HUES6 (cell line): Measurements from ENCODE around the gene SDK2.

Experiments
- H3K27ac ChIP-seq: 2 replicates; pipeline ENCODE4 v1.7.0; 2013; ENCODE audit warnings: low read depth, mild to moderate bottlenecking, low read length, inconsistent platforms
- H3K27me3 ChIP-seq: 2 replicates; pipeline ENCODE4 v1.6.1; 2013; ENCODE audit warnings: low read length; ENCODE audit not compliant: control insufficient read depth, insufficient read depth
- H3K36me3 ChIP-seq: 2 replicates; pipeline ENCODE4 v1.6.1; 2013; ENCODE audit warnings: low read length; ENCODE audit not compliant: control insufficient read depth, insufficient read depth
- H3K4me1 ChIP-seq: 2 replicates; pipeline ENCODE4 v1.6.1; 2013; ENCODE audit warnings: low read length; ENCODE audit not compliant: control insufficient read depth, insufficient read depth
- H3K4me3 ChIP-seq: 2 replicates; pipeline ENCODE4 v1.5.1; 2013; ENCODE audit warnings: low read depth, low read length
- H3K9ac ChIP-seq: one replicate; pipeline ENCODE4 v1.6.1; 2013; ENCODE audit warnings: mild to moderate bottlenecking, low read length
- H3K9me3 ChIP-seq: 2 replicates; pipeline ENCODE4 v1.6.1; 2013; ENCODE audit warnings: low read depth, low read length; ENCODE audit not compliant: control insufficient read depth, insufficient read depth

SDK2 gene

GRCh38 chr17:73359352-73359751 lies 284.9 kb downstream of the SDK2 start:
- Histone ChIP-seq H3K27ac (no peak overlapping the region), H3K36me3 (no peaks in the 10 kb centered on the region), H3K9me3 (no peaks in the 10 kb centered on the region), H3K9ac (no peak overlapping the region), H3K27me3 (no peaks in the 10 kb centered on the region), H3K4me1 (peaks cover 45% of the 10 kb centered on the region), H3K4me3 (no peak overlapping the region)

- no peaks in the 10 kb centered on the region for H3K27me3 ChIP-seq
- H3K4me3 ChIP-seq, result no peak overlapping the region
- H3K36me3 ChIP-seq, result no peaks in the 10 kb centered on the region
- no peak overlapping the region for H3K27ac ChIP-seq
- H3K9me3 ChIP-seq, result no peaks in the 10 kb centered on the region
- no peak overlapping the region for H3K9ac ChIP-seq
- H3K4me1 ChIP-seq, result peaks cover 40% of the 10 kb centered on the region
Measured at GRCh38 chr17:73358668-73359067, 285.6 kb downstream of the SDK2 start.

- Histone ChIP-seq H3K4me1 (peaks cover 37% of the 10 kb centered on the region), H3K27ac (no peak overlapping the region), H3K36me3 (no peaks in the 10 kb centered on the region), H3K9me3 (no peaks in the 10 kb centered on the region), H3K27me3 (no peaks in the 10 kb centered on the region), H3K4me3 (no peak overlapping the region), H3K9ac (no peak overlapping the region)
Measured at GRCh38 chr17:73357981-73358380, 286.3 kb downstream of the SDK2 start.

- H3K36me3 ChIP-seq, result no peaks in the 10 kb centered on the region
- H3K4me1 ChIP-seq, result peaks cover 34% of the 10 kb centered on the region
- no peak overlapping the region for H3K4me3 ChIP-seq
- H3K9ac ChIP-seq, result no peak overlapping the region
- no peak overlapping the region for H3K27ac ChIP-seq
- H3K9me3 ChIP-seq, result no peaks in the 10 kb centered on the region
- H3K27me3 ChIP-seq, result no peaks in the 10 kb centered on the region
Measured at GRCh38 chr17:73357318-73357717, 286.9 kb downstream of the SDK2 start.

GRCh38 chr17:73356561-73357170 lies 287.6 kb downstream of the SDK2 start:
- no peaks in the 10 kb centered on the region for H3K27me3 ChIP-seq
- no peak overlapping the region for H3K27ac ChIP-seq

GRCh38 chr17:73354423-73355284 lies 289.6 kb downstream of the SDK2 start:
- Histone ChIP-seq H3K4me3 (no peak overlapping the region), H3K27me3 (no peaks in the 10 kb centered on the region), H3K9me3 (no peaks in the 10 kb centered on the region; the same call in 1 of the 2 replicates), H3K4me1 (peaks cover 11% of the 10 kb centered on the region), H3K9ac (no peak overlapping the region), H3K27ac (no peak overlapping the region), H3K36me3 (no peaks in the 10 kb centered on the region)

More at GRCh38 chr17:73356561-73357170, 287.6 kb downstream of the SDK2 start:
- Histone ChIP-seq H3K9ac (no peak overlapping the region), H3K4me3 (no peak overlapping the region), H3K9me3 (no peaks in the 10 kb centered on the region), H3K4me1 (peaks cover 27% of the 10 kb centered on the region), H3K36me3 (no peaks in the 10 kb centered on the region)

GRCh38 chr17:73352261-73352660 lies 292.0 kb downstream of the SDK2 start:
- Histone ChIP-seq H3K27me3 (no peaks in the 10 kb centered on the region), H3K36me3 (no peaks in the 10 kb centered on the region), H3K4me3 (no peak overlapping the region), H3K9me3 (no peaks in the 10 kb centered on the region; the same call in 1 of the 2 replicates), H3K27ac (no peak overlapping the region), H3K9ac (no peak overlapping the region), H3K4me1 (peaks cover 30% of the 10 kb centered on the region; the same call in 1 of the 2 replicates)

GRCh38 chr17:73351764-73352163 lies 292.5 kb downstream of the SDK2 start:
- H3K27ac ChIP-seq, result no peak overlapping the region
- H3K9ac ChIP-seq, result no peak overlapping the region
- H3K9me3 ChIP-seq, result no peaks in the 10 kb centered on the region; the same call in 1 of the 2 replicates
- H3K4me3 ChIP-seq, result no peak overlapping the region
- H3K4me1 ChIP-seq, result peaks cover 31% of the 10 kb centered on the region; the same call in 1 of the 2 replicates
- H3K27me3 ChIP-seq, result no peaks in the 10 kb centered on the region
- no peaks in the 10 kb centered on the region for H3K36me3 ChIP-seq

GRCh38 chr17:73350864-73351263 lies 293.4 kb downstream of the SDK2 start:
- no peaks in the 10 kb centered on the region for H3K27me3 ChIP-seq

DNA sequence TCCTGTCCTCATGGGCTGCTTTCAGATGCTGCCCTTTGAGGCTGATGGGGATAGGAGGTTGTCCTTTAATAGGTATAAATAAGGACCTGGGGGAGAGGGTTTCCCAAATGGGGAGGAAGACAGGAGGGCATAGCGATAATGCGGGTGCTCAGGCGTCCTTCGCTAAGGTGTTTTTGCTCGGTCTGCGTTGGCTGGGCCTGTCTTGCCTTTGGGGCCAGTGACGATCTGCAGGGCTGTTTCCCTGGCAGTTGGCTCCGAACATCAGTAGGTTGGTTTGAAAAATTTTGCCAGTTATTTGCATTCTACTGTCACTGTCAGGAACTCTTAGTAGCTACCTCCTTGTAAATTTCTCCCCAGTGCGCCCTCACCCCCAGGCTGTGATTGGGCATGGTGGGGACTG lies 294.6 kb downstream of the SDK2 start:
- no peaks in the 10 kb centered on the region for H3K27me3 ChIP-seq
- H3K36me3 ChIP-seq, result no peaks in the 10 kb centered on the region
- no peak overlapping the region for H3K9ac ChIP-seq
- no peak overlapping the region for H3K4me3 ChIP-seq
- no peaks in the 10 kb centered on the region; the same call in 1 of the 2 replicates for H3K9me3 ChIP-seq
- peaks cover 27% of the 10 kb centered on the region; the same call in 1 of the 2 replicates for H3K4me1 ChIP-seq
- no peak overlapping the region for H3K27ac ChIP-seq

More at GRCh38 chr17:73350864-73351263, 293.4 kb downstream of the SDK2 start:
- H3K4me3 ChIP-seq, result no peak overlapping the region
- peaks cover 25% of the 10 kb centered on the region; the same call in 1 of the 2 replicates for H3K4me1 ChIP-seq
- H3K36me3 ChIP-seq, result no peaks in the 10 kb centered on the region
- H3K9me3 ChIP-seq, result no peaks in the 10 kb centered on the region; the same call in 1 of the 2 replicates
- no peak overlapping the region for H3K9ac ChIP-seq
- no peak overlapping the region for H3K27ac ChIP-seq

GRCh38 chr17:73349138-73349537 lies 295.1 kb downstream of the SDK2 start:
- Histone ChIP-seq H3K4me3 (no peak overlapping the region), H3K9me3 (no peaks in the 10 kb centered on the region; the same call in 1 of the 2 replicates), H3K9ac (peak overlapping the region; percentile 35), H3K27ac (no peak overlapping the region), H3K27me3 (no peaks in the 10 kb centered on the region), H3K4me1 (peaks cover 32% of the 10 kb centered on the region), H3K36me3 (no peaks in the 10 kb centered on the region)
